Esophagus (tissue), 2 donors: ENCODE measurements around the gene ITGA11. TPM values are rescaled to one million over a fixed set of nuclear protein-coding genes. Genes with fewer than 3 reads are reported as not detected.

Experiments
- H3K27ac ChIP-seq, 2 donors: one replicate each; pipeline ENCODE4 v1.5.1; 2013; ENCODE audit warnings: low read depth in 2 of 2, mild to moderate bottlenecking in 2 of 2, inconsistent platforms in 1 of 2, low read length in 1 of 2, moderate library complexity in 1 of 2
- H3K27me3 ChIP-seq, 2 donors: one replicate each; pipeline ENCODE4 v1.6.1; 2013; ENCODE audit warnings: low read length in 2 of 2, control low read depth in 1 of 2, mild to moderate bottlenecking in 1 of 2; ENCODE audit not compliant: insufficient read depth in 2 of 2, control insufficient read depth in 1 of 2
- H3K36me3 ChIP-seq, 2 donors: one replicate each; pipeline ENCODE4 v1.6.1; 2013; ENCODE audit warnings: low read length in 1 of 2; ENCODE audit not compliant: control insufficient read depth in 2 of 2, insufficient read depth in 2 of 2
- H3K4me1 ChIP-seq, 2 donors: one replicate each; pipeline ENCODE4 v1.6.1; 2013; ENCODE audit warnings: low read length in 1 of 2; ENCODE audit not compliant: control insufficient read depth in 2 of 2, insufficient read depth in 2 of 2
- H3K4me3 ChIP-seq, 2 donors: one replicate each; pipeline ENCODE4 v1.5.1; 2013; ENCODE audit warnings: low read length in 2 of 2, mild to moderate bottlenecking in 2 of 2, low read depth in 1 of 2, moderate library complexity in 1 of 2
- H3K9me3 ChIP-seq, 2 donors: one replicate each; pipeline ENCODE4 v1.6.1; 2013; ENCODE audit warnings: mild to moderate bottlenecking in 2 of 2, low read depth in 1 of 2, low read length in 1 of 2, moderate library complexity in 1 of 2; ENCODE audit not compliant: control insufficient read depth in 2 of 2, insufficient read depth in 1 of 2
- WGBS, 2 donors: extraction: QIAGEN DNeasy Blood & Tissue Kit; methylation state at CpG; one replicate each; pipeline ENCODE4 v1.1.7; 2013; 5-methylcytosine and 5-hydroxymethylcytosine counted together
- polyA plus RNA-seq, 2 donors: library from polyadenylated mRNA; stranded (reverse); fragments of 200-250 nt; gene quantifications; one replicate each; pipeline ENCODE4 v1.2.3, GENCODE V29; 2013
- donor health status: healthy with polysubstance abuse.
- donor health status: Bipolar disorder and iron deficiency.

ITGA11 gene
- polyA plus RNA-seq, 2 donors: 0.14 to 0.45 TPM

DNA sequence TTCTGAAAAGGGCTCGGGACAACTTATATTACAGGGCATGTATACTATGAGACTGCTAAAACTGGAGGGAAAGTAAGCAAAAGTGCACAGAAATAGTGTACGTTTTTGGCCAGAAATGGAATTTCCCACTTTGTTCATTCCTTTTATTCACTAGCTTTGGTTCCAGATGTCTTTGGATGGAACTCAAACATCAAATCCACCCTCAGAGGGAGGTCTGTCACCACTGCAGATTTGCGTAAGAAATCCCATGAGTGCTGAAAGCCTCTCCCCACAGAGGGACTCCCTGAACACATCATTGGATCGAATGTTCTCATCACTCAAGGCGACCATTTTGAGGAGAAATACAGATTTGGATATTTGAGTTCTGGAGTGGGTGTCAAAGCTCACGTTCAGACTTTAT, 82.8 kb downstream of the ITGA11 start:
- Histone ChIP-seq H3K4me3 (no peak overlapping the region), H3K27ac (no peak overlapping the region), H3K4me1 (no peaks in the 10 kb centered on the region), H3K36me3 (no peaks in the 10 kb centered on the region), H3K9me3 (no peaks in the 10 kb centered on the region), H3K27me3 (no peaks in the 10 kb centered on the region)
- 77 to 85% methylated on average over 6 of the region's 6 CpGs for WGBS, 2 donors

DNA sequence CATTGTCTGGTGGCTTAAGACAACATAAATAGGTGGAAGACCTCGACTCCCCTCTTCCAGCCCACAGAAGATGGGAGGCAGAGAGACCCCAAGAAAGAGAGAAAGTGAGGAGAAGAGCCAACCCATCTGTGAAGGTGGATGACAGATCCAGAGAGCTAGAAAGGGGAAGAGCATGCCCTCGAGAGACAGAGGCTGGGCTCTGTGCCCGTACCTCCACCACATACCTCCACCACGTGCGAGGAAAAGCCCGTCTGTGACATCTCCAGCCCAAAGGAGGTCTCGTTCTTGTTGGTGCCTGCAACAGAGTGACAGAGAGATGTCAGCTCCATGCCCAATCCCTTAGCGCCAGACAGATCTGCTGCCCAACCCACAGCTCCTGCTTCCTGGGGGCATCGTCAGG, 83.4 kb downstream of the ITGA11 start:
- H3K27me3 ChIP-seq: no peaks in the 10 kb centered on the region
- H3K9me3 ChIP-seq: no peaks in the 10 kb centered on the region
- H3K4me1 ChIP-seq: no peaks in the 10 kb centered on the region
- WGBS, 2 donors: 52 to 59% methylated on average over 9 of the region's 9 CpGs
- no peak overlapping the region for H3K27ac ChIP-seq
- no peaks in the 10 kb centered on the region for H3K36me3 ChIP-seq
- no peak overlapping the region for H3K4me3 ChIP-seq

DNA sequence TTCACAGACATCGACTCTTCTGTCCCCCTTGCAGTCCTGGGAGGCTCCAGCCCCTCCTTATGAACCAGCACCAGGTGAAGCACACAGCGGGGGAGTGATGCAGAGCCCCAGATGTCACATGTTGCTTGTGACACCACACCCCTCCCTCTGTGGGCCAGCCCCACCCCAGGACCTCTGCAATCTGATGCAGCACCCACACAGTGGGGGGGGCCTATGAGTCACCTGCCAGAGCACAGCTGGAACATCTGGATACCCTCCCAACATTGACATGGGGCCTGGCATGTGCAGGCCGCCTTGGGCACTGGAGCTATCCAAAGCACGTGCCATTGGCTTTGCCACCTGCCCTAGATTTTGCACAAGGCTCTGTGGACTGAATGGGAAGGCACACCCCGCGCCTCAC, 83.9 kb downstream of the ITGA11 start:
- 70 to 83% methylated on average over 6 of the region's 6 CpGs for WGBS, 2 donors
- Histone ChIP-seq H3K27ac (no peak overlapping the region), H3K9me3 (no peaks in the 10 kb centered on the region), H3K27me3 (no peaks in the 10 kb centered on the region), H3K4me1 (no peaks in the 10 kb centered on the region), H3K4me3 (no peak overlapping the region), H3K36me3 (no peaks in the 10 kb centered on the region)

DNA sequence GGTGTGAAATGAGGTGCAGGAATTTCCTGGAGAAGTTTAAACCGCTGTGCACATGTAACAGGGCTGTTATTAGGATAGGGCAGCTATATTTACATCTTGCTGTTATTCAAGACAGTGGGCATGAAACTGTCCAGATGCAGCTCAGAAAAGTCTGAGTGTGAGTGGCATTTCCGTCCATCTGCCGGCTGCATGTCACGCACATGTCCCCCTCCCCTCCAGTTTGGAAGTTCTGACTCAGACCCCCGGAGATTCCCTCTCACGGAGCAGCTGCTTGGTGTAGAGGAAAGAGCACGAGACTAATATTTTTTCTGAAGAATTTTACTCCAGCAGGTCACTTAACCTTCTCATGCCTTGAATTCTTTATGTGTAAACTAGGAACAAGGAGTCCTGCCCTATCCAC, 84.6 kb downstream of the ITGA11 start:
- H3K9me3 ChIP-seq: no peaks in the 10 kb centered on the region
- WGBS, 2 donors: 77 to 80% methylated on average over 7 of the region's 7 CpGs
- no peaks in the 10 kb centered on the region for H3K27me3 ChIP-seq
- no peak overlapping the region for H3K4me3 ChIP-seq
- H3K27ac ChIP-seq: no peak overlapping the region
- peaks cover under 1 to 2% of the 10 kb centered on the region in 2 donors for H3K4me1 ChIP-seq
- no peaks in the 10 kb centered on the region for H3K36me3 ChIP-seq

DNA sequence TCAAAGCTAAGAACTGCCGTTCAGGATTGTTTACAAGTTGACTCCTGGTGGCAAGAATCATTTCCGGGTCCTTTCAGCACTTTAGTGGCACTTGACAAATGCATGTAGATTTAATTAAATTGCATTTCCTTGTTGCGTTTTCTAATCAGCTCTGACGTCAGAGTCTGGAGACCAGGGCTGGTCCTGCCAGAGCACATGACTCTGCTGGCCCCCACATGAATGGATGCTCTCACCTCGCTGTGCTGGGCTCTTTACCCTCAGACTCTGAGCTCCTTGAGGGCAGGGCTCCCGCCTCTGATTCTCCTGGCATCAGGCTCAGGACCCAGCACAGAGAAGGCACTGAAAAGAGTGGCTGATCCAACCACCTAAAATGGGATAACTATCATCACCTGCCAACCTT, 85.0 kb downstream of the ITGA11 start:
- WGBS, 2 donors: 52 to 79% methylated on average over 6 of the region's 6 CpGs
- Histone ChIP-seq H3K27ac (no peak overlapping the region), H3K27me3 (no peaks in the 10 kb centered on the region), H3K4me1 (peaks cover 2 to 3% of the 10 kb centered on the region in 2 donors), H3K36me3 (no peaks in the 10 kb centered on the region), H3K4me3 (no peak overlapping the region), H3K9me3 (no peaks in the 10 kb centered on the region)

DNA sequence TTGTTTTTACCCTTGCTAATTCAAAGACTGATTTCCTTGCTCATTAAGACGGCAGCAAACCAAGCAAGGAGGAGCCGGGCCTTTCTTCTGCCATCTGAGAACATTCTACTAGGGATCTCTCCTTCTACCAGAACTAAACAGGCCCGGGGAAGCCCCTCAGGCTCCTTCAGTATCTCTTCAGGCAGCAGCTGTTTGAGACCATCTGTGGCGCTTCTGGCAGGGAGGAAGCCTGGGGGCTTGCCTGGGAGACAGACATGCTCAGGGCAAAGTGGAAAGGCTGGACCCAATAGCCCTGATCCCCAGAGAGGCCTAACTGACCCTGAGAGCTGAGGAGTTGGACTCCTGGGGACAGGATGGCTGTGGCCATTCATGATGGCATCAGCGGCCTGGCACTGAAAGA, 86.5 kb downstream of the ITGA11 start:
- H3K27ac ChIP-seq: no peak overlapping the region
- no peaks in the 10 kb centered on the region for H3K9me3 ChIP-seq
- peaks cover 2 to 3% of the 10 kb centered on the region in 2 donors for H3K4me1 ChIP-seq
- no peaks in the 10 kb centered on the region for H3K36me3 ChIP-seq
- no peak overlapping the region for H3K4me3 ChIP-seq
- no peaks in the 10 kb centered on the region for H3K27me3 ChIP-seq
- WGBS, 2 donors: 82 to 84% methylated on average over 5 of the region's 5 CpGs

DNA sequence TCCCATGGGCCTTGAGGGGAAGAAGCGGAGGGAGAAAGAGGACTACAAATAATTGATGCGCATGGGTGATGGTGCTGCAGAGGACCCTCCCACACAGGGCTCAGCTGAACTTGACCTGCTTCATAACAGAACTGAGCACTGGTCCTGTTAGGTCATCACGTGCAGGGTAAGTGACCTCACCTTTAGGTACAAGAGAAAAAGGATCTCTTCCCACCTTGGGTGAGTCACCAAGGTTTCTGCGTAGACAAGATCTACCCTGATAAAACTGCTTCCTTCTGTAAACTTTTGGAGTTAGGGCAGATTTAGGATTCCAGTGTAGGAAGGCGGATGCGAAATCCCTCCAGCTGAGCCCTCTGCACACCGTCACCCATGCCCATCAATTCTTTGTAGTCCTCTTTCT, 87.4 kb downstream of the ITGA11 start:
- Histone ChIP-seq H3K4me1 (peaks cover 2 to 3% of the 10 kb centered on the region in 2 donors), H3K27ac (no peak overlapping the region), H3K36me3 (no peaks in the 10 kb centered on the region), H3K9me3 (no peaks in the 10 kb centered on the region), H3K4me3 (no peak overlapping the region), H3K27me3 (no peaks in the 10 kb centered on the region)
- WGBS, 2 donors: 86 to 88% methylated on average over 7 of the region's 7 CpGs

DNA sequence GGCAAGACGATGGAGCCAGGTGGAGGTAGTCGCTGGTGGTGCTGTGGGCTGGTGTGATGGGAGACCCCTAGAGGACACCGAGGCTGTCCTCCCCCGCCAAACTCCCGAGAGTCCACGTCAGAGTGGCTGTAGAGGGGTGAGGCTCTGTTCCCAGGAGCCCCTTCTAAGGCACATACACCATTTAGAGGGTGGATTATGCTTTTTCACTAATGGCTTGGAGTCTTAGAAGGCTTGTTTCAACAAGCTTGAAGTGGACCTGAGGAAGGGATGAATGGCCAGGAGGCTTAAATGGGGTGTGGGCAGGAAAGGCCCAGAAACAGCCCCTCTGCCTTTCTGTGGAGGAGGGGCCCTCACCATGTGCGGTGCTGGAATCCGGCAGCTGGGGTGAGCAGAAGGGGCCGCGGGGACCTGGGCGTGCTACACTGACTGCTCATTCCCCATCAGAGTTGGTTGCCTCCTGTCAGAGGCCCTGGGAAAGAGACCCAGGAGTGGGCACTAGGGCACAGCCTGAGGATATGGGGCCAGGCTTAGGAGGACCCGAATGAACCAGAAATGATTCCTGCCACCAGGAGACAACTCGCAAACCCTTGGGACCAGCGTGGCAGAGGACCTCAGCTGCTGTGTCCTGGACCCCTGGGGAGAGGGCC, 88.3 kb downstream of the ITGA11 start:
- Histone ChIP-seq H3K4me3 (no peak overlapping the region), H3K27ac (no peak overlapping the region), H3K4me1 (peaks cover 2 to 3% of the 10 kb centered on the region in 2 donors), H3K36me3 (no peaks in the 10 kb centered on the region), H3K27me3 (no peaks in the 10 kb centered on the region), H3K9me3 (no peaks in the 10 kb centered on the region)
- WGBS, 2 donors: 77 to 78% methylated on average over 11 to 14 of the region's 14 CpGs

DNA sequence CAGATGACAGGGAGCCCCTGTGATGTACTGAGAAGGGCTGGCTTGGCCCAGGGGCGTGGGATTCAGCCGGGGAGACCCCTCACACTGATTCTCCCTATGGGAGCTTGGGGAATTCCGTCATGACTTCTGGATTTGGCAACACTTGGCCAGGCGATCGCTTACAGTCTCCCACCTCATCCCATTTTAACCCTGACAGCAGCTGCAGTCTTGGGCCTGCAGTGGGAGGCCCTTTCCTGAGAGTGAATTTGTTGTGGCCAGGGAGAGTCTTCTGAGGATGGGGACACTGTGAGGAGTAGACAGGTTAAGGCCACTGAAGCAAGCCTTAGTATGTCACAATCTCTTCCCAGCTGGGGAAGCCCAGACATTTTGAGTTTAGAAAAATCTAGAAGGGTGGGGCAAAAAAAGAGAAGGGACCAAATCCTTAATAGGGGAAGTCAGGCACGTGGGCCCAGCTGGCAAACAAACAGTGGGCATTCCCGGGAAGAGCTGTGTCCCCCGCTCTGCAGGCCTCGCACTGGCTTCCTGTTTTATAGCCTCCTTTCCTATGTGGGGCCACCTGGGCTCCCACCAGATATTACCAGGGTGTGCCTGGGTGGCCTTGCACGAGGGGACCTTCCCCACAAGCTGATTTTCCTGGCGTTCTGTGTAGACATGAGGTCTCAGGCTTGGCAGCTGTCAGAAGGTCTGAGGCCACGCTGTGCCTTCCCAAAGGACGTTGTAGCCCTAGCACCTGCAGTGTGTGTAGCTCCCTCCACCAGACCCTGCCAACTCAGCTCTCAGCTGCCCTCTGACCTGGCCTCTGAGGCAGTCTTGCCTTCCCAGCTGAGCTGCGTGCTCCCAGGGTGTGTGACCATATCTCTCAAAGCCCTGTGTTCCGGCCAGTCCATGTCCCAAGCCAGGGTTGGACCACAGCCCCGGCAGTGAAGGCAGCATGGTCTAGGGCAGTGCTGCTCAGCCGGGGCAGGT, 89.9 kb downstream of the ITGA11 start:
- peak overlapping the region in 1 of 2 donors; percentile 44 for H3K27ac ChIP-seq
- no peaks in the 10 kb centered on the region for H3K9me3 ChIP-seq
- WGBS, 2 donors: 67 to 71% methylated on average over 17 of the region's 17 CpGs
- H3K27me3 ChIP-seq: no peaks in the 10 kb centered on the region
- no peaks in the 10 kb centered on the region for H3K36me3 ChIP-seq
- H3K4me1 ChIP-seq: peaks cover 2 to 3% of the 10 kb centered on the region in 2 donors
- H3K4me3 ChIP-seq: no peak overlapping the region
